PC-3 (cell line): Measurements from ENCODE around the gene AP3M1. TPM values are rescaled to one million over a fixed set of nuclear protein-coding genes. Genes with fewer than 3 reads are reported as not detected.
A peak's percentile ranks its signal among the peaks of the same experiment; 100 is the strongest.

Experiments
- ATAC-seq: fragments of 200-7000 bp; cut with Tn5 transposase; 2 replicates; pipeline ENCODE4 v1.9.1; 2020; ENCODE audit warnings: mild to moderate bottlenecking, moderate library complexity
- BruUV-seq: library from RNA; stranded (reverse); fragments of 400-500 nt; replicated peaks from 2 replicates; lab custom pipeline; 2021; lab: Mats Ljungman, UMichigan
- CTCF ChIA-PET: fragments of 300-600 bp; sonication (Branson Sonifier 250); formaldehyde crosslinking; loops from one replicate; lab custom pipeline; 2022; ENCODE audit warnings: antibody characterized with exemption; lab: Charles Lee
- POLR2A ChIA-PET: fragments of 300-600 bp; sonication (Branson Sonifier 250); formaldehyde crosslinking; loops from one replicate; lab custom pipeline; 2022; ENCODE audit warnings: antibody characterized with exemption; ENCODE audit not compliant: unreplicated experiment; lab: Charles Lee
- DNase-seq: peaks from one replicate; pipeline ENCODE4 v3.0.0-alpha.2; 2015
- H2AFZ ChIP-seq: fragments of 300-600 bp; sonication (generic); 2 replicates; pipeline ENCODE4 v1.6.0; 2016; ENCODE audit warnings: antibody characterized with exemption, low read length
- H3F3A ChIP-seq: fragments of 300-600 bp; sonication (generic); one replicate; pipeline ENCODE4 v1.6.0; 2017; ENCODE audit warnings: antibody characterized with exemption, low read length, control low read depth, mild to moderate bottlenecking; ENCODE audit not compliant: unreplicated experiment
- H3K27ac ChIP-seq: fragments of 300-600 bp; sonication (generic); 2 replicates; pipeline ENCODE4 v1.5.1; 2016; ENCODE audit warnings: mild to moderate bottlenecking, low read length
- H3K27me3 ChIP-seq: fragments of 300-600 bp; sonication (generic); 2 replicates; pipeline ENCODE4 v1.6.1; 2016; ENCODE audit warnings: low read length, mixed read lengths
- H3K36me3 ChIP-seq: fragments of 300-600 bp; sonication (generic); 2 replicates; pipeline ENCODE4 v1.6.1; 2016; ENCODE audit warnings: low read depth, mixed run types, low read length, mixed read lengths
- H3K4me1 ChIP-seq: fragments of 300-600 bp; sonication (generic); 2 replicates; pipeline ENCODE4 v1.5.1; 2016; ENCODE audit warnings: low read length; ENCODE audit not compliant: insufficient read depth
- H3K4me2 ChIP-seq: fragments of 300-600 bp; sonication (generic); 2 replicates; pipeline ENCODE4 v1.6.0; 2016; ENCODE audit warnings: low read length
- H3K4me3 ChIP-seq: fragments of 300-600 bp; sonication (generic); 2 replicates; pipeline ENCODE4 v1.5.1; 2016; ENCODE audit warnings: mild to moderate bottlenecking, low read length, mixed read lengths
- H3K79me2 ChIP-seq: fragments of 300-600 bp; sonication (generic); 2 replicates; pipeline ENCODE4 v1.6.1; 2017; ENCODE audit warnings: low read length, mixed read lengths
- H3K9ac ChIP-seq: fragments of 300-600 bp; sonication (generic); 2 replicates; pipeline ENCODE4 v1.6.0; 2016; ENCODE audit warnings: mild to moderate bottlenecking, low read length
- H3K9me2 ChIP-seq: fragments of 300-600 bp; sonication (generic); replicated peaks from 2 replicates; pipeline ENCODE4 v1.6.1; 2016; ENCODE audit warnings: mixed run types, low read length, mixed read lengths
- H3K9me3 ChIP-seq: fragments of 300-600 bp; sonication (generic); 2 replicates; pipeline ENCODE4 v1.6.1; 2016; ENCODE audit warnings: low read length, mixed read lengths
- H4K20me1 ChIP-seq: fragments of 300-600 bp; sonication (generic); 2 replicates; pipeline ENCODE4 v1.6.1; 2016; ENCODE audit warnings: low read length, mixed read lengths
- CTCF ChIP-seq: fragments of 300-600 bp; sonication (generic); conservative IDR thresholded peaks from 2 replicates; pipeline ENCODE4 v1.5.1; 2017; ENCODE audit warnings: antibody characterized with exemption, low read depth, mild to moderate bottlenecking, low read length
- EZH2 ChIP-seq: fragments of 300-600 bp; sonication (generic); IDR thresholded peaks from one replicate; pipeline ENCODE4 v1.6.1; 2017; ENCODE audit warnings: antibody characterized with exemption, mild to moderate bottlenecking, low read length; ENCODE audit not compliant: unreplicated experiment
- EZH2phosphoT487 ChIP-seq: fragments of 300-600 bp; sonication (generic); IDR thresholded peaks from 2 replicates; pipeline ENCODE4 v1.6.1; 2018; ENCODE audit warnings: mild to moderate bottlenecking, antibody characterized with exemption, low read length, borderline replicate concordance
- intact Hi-C: fragments of 100-400 bp; cut with micrococcal nuclease; formaldehyde crosslinking; loops from 2 replicates; pipeline ENCODE4 v1.9.0; 2023
- total RNA-seq: library from RNA; depleted of rRNA; stranded (reverse); fragments of >200 nt; gene quantifications from 2 replicates; pipeline ENCODE4 v1.2.3, GENCODE V29; 2014

AP3M1 gene
- total RNA-seq, 1 experiment from 2014 or later: 165 TPM

GRCh38 chr10:74079936-74080590 is 70.6 kb downstream of the AP3M1 start:
- peaks cover 18% of the 10 kb centered on the region for H3F3A ChIP-seq
- H3K4me1 ChIP-seq: peaks cover 43% of the 10 kb centered on the region
- CTCF ChIA-PET: interaction anchor here (0.7 to 2.4 kb wide), 6 partner anchors 45 to 194 kb away, joined by 3 to 27 read pairs (median 8); no protein-coding TSS in a partner anchor
- TF ChIP-seq CTCF (no peak), EZH2 (no peak), EZH2phosphoT487 (no peak)
- intact Hi-C loops: loop anchor here (1.0 to 5.0 kb wide), 2 partner anchors 24 to 233 kb away; no protein-coding TSS in a partner anchor
- H3K9me3 ChIP-seq: no peaks in the 10 kb centered on the region
- H3K36me3 ChIP-seq: peaks cover 51% of the 10 kb centered on the region
- peaks cover 6% of the 10 kb centered on the region; the same call in 1 of the 2 replicates for H4K20me1 ChIP-seq
- H3K9me2 ChIP-seq: no peaks in the 10 kb centered on the region
- no peak overlapping the region for H2AFZ ChIP-seq
- no peaks in the 10 kb centered on the region for H3K27me3 ChIP-seq
- peak; percentile 92 for DNase-seq
- BruUV-seq: no TSS peak
- ATAC-seq: peak; percentile 80
- peak overlapping the region; percentile 46 for H3K4me2 ChIP-seq
- H3K4me3 ChIP-seq: peak overlapping the region; percentile 6
- peak overlapping the region; percentile 0; the same call in 1 of the 2 replicates for H3K9ac ChIP-seq
- H3K79me2 ChIP-seq: peaks cover 60% of the 10 kb centered on the region
- peak overlapping the region; percentile 43 for H3K27ac ChIP-seq
- POLR2A ChIA-PET: interaction anchor here (0.5 to 1.1 kb wide), 9 partner anchors 12 to 181 kb away, joined by 3 to 5 read pairs (median 3); no protein-coding TSS in a partner anchor

GRCh38 chr10:74079028-74079935 is 71.3 kb downstream of the AP3M1 start:
- Histone ChIP-seq H3K79me2 (peaks cover 64% of the 10 kb centered on the region), H3K9ac (peak overlapping the region; percentile 0; the same call in 1 of the 2 replicates), H4K20me1 (peaks cover 6% of the 10 kb centered on the region; the same call in 1 of the 2 replicates)

More at GRCh38 chr10:74079028-74079935, 71.3 kb downstream of the AP3M1 start:
- DNase-seq: peak; percentile 71
- no peaks in the 10 kb centered on the region for H3K27me3 ChIP-seq
- intact Hi-C loops: loop anchor here (1.0 kb wide), 1 partner anchor 23 kb away; no protein-coding TSS in a partner anchor
- H3K27ac ChIP-seq: peak overlapping the region; percentile 43
- no peak for TF ChIP-seq EZH2
- TF ChIP-seq EZH2phosphoT487: no peak
- TF ChIP-seq CTCF: no peak
- H3K4me2 ChIP-seq: peak overlapping the region; percentile 46
- H2AFZ ChIP-seq: no peak overlapping the region
- H3K36me3 ChIP-seq: peaks cover 55% of the 10 kb centered on the region
- H3K9me3 ChIP-seq: no peaks in the 10 kb centered on the region
- no TSS peak for BruUV-seq
- peak; percentile 63 for ATAC-seq
- CTCF ChIA-PET: interaction anchor here (0.5 to 2.4 kb wide), 8 partner anchors 11 to 193 kb away, joined by 3 to 27 read pairs (median 8); no protein-coding TSS in a partner anchor
- H3K4me1 ChIP-seq: peaks cover 43% of the 10 kb centered on the region
- peak overlapping the region; percentile 6 for H3K4me3 ChIP-seq
- POLR2A ChIA-PET: interaction anchor here (0.6 to 1.1 kb wide), 7 partner anchors 21 to 193 kb away, joined by 3 to 4 read pairs (median 3); no protein-coding TSS in a partner anchor
- no peaks in the 10 kb centered on the region for H3K9me2 ChIP-seq
- peaks cover 18% of the 10 kb centered on the region for H3F3A ChIP-seq
